Right renal pelvis (tissue), 4 donors: ENCODE measurements around the gene USP17L30. TPM values are rescaled to one million over a fixed set of nuclear protein-coding genes. Genes with fewer than 3 reads are reported as not detected.
"Not testable (repeated sequence)": the region's sequence is repeated elsewhere in the genome, so short reads cannot be mapped to it uniquely, and the experiment has no call there.

Source experiments
- DNase-seq, 4 donors: peaks; one replicate each; pipeline ENCODE4 v3.0.0-alpha.2; 2013; ENCODE audit warnings: low read depth in 4 of 4, low spot score in 3 of 4, missing footprints in 1 of 4
- polyA plus RNA-seq, 4 donors: library from polyadenylated mRNA; unstranded; fragments of 120-200 nt; gene quantifications; one replicate each; pipeline ENCODE4 v1.2.1, GENCODE V29; 2013; ENCODE audit not compliant: insufficient read length in 4 of 4

Gene USP17L30, protein sequence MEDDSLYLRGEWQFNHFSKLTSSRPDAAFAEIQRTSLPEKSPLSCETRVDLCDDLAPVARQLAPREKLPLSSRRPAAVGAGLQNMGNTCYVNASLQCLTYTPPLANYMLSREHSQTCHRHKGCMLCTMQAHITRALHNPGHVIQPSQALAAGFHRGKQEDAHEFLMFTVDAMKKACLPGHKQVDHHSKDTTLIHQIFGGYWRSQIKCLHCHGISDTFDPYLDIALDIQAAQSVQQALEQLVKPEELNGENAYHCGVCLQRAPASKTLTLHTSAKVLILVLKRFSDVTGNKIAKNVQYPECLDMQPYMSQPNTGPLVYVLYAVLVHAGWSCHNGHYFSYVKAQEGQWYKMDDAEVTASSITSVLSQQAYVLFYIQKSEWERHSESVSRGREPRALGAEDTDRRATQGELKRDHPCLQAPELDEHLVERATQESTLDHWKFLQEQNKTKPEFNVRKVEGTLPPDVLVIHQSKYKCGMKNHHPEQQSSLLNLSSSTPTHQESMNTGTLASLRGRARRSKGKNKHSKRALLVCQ
- not detected for polyA plus RNA-seq

- DNase-seq, result not testable (repeated sequence)
Measured at GRCh38 chr4:9362829-9363228, at the start of gene USP17L30. TSS of gene USP17L30 (plus strand) at chr4:9363129. CDS start at chr4:9363129, 0 bp downstream.

GRCh38 chr4:9324191-9324590, 38.7 kb upstream of the USP17L30 start:
- DNase-seq, result not testable (repeated sequence)

DNA sequence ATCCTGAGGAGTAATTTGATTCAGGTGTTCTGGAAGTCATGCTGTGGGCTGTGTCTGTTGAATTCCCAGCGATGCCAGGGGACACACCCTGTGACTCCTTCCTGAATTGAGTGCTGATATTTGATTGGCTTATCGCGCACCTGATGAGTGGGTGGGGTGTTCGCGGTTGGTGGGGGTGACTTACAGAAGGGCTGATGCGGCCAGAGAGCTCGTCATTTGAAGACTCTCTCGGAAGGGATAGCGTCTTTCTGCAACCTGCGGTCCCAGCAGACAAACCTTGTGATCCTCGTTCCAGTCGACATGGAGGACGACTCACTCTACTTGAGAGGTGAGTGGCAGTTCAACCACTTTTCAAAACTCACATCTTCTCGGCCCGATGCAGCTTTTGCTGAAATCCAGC, 38.1 kb upstream of the USP17L30 start, which contains the start of gene USP17L24:
TSS of gene USP17L24 (plus strand) at position 301 of the 400 bp plus-strand sequence. CDS start at position 301, 0 bp downstream.
- not testable (repeated sequence) for DNase-seq

- not testable (repeated sequence) for DNase-seq
Measured at GRCh38 chr4:9329611-9330010, 33.3 kb upstream of the USP17L30 start, which contains the start of gene USP17L25. TSS of gene USP17L25 (plus strand) at chr4:9329911. CDS start at chr4:9329911, 0 bp downstream.

DNA sequence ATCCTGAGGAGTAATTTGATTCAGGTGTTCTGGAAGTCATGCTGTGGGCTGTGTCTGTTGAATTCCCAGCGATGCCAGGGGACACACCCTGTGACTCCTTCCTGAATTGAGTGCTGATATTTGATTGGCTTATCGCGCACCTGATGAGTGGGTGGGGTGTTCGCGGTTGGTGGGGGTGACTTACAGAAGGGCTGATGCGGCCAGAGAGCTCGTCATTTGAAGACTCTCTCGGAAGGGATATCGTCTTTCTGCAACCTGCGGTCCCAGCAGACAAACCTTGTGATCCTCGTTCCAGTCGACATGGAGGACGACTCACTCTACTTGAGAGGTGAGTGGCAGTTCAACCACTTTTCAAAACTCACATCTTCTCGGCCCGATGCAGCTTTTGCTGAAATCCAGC, 28.6 kb upstream of the USP17L30 start, which contains the start of gene USP17L26:
TSS of gene USP17L26 (plus strand) at position 301 of the 400 bp plus-strand sequence. CDS start at position 301, 0 bp downstream.
- not testable (repeated sequence) for DNase-seq

DNA sequence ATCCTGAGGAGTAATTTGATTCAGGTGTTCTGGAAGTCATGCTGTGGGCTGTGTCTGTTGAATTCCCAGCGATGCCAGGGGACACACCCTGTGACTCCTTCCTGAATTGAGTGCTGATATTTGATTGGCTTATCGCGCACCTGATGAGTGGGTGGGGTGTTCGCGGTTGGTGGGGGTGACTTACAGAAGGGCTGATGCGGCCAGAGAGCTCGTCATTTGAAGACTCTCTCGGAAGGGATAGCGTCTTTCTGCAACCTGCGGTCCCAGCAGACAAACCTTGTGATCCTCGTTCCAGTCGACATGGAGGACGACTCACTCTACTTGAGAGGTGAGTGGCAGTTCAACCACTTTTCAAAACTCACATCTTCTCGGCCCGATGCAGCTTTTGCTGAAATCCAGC, 23.8 kb upstream of the USP17L30 start, which contains the start of gene USP17L5:
TSS of gene USP17L5 (plus strand) at position 301 of the 400 bp plus-strand sequence. CDS start at position 301, 0 bp downstream.
- not testable (repeated sequence) for DNase-seq

DNA sequence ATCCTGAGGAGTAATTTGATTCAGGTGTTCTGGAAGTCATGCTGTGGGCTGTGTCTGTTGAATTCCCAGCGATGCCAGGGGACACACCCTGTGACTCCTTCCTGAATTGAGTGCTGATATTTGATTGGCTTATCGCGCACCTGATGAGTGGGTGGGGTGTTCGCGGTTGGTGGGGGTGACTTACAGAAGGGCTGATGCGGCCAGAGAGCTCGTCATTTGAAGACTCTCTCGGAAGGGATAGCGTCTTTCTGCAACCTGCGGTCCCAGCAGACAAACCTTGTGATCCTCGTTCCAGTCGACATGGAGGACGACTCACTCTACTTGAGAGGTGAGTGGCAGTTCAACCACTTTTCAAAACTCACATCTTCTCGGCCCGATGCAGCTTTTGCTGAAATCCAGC, 19.1 kb upstream of the USP17L30 start, which contains the start of gene USP17L27:
TSS of gene USP17L27 (plus strand) at position 301 of the 400 bp plus-strand sequence. CDS start at position 301, 0 bp downstream.
- not testable (repeated sequence) for DNase-seq

DNA sequence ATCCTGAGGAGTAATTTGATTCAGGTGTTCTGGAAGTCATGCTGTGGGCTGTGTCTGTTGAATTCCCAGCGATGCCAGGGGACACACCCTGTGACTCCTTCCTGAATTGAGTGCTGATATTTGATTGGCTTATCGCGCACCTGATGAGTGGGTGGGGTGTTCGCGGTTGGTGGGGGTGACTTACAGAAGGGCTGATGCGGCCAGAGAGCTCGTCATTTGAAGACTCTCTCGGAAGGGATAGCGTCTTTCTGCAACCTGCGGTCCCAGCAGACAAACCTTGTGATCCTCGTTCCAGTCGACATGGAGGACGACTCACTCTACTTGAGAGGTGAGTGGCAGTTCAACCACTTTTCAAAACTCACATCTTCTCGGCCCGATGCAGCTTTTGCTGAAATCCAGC, 14.3 kb upstream of the USP17L30 start, which contains the start of gene USP17L28:
TSS of gene USP17L28 (plus strand) at position 301 of the 400 bp plus-strand sequence. CDS start at position 301, 0 bp downstream.
- not testable (repeated sequence) for DNase-seq

DNA sequence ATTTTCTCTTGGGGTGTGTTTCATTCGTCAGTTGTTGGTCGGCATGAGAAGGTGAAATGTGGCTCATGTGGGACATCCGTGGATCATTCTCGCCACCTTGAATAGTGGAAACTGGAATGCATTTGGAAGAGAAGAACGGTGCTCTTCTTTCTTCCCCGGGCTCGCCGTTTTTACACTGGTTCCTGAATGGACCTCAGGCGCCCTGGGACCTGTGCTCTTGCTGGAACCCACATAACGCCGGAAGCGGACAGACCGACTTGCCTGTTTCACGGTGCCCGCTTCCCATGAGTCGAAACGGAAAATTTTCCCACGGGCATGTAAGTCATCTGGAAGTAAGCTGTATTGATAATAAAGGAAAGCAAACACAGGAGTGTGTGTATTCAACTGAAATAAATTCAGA, 12.1 kb upstream of the USP17L30 start:
- DNase-seq, result not testable (repeated sequence)

DNA sequence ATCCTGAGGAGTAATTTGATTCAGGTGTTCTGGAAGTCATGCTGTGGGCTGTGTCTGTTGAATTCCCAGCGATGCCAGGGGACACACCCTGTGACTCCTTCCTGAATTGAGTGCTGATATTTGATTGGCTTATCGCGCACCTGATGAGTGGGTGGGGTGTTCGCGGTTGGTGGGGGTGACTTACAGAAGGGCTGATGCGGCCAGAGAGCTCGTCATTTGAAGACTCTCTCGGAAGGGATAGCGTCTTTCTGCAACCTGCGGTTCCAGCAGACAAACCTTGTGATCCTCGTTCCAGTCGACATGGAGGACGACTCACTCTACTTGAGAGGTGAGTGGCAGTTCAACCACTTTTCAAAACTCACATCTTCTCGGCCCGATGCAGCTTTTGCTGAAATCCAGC, 9.6 kb upstream of the USP17L30 start, which contains the start of gene USP17L29:
TSS of gene USP17L29 (plus strand) at position 301 of the 400 bp plus-strand sequence. CDS start at position 301, 0 bp downstream.
- not testable (repeated sequence) for DNase-seq

DNA sequence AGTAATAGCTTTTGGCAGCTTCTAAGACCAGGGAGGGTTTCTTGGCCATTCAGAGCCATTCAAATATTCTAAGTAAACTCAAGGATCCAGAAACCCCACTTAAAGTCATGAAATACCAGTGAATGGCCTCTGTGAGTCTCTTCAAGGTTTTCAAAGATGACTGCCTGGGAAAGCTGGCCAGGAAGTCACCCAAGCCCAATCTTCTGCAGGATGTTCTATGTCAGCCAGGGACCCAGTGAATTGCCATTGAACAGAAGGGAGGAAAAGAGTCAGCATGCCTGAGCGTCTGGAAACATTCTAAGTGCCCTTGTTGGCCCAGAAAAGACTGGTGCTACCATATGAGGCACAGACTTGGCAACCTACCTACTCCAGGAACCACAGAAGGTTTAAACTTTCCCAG, 17.0 kb downstream of the USP17L30 start:
- DNase-seq, result not testable (repeated sequence)

DNA sequence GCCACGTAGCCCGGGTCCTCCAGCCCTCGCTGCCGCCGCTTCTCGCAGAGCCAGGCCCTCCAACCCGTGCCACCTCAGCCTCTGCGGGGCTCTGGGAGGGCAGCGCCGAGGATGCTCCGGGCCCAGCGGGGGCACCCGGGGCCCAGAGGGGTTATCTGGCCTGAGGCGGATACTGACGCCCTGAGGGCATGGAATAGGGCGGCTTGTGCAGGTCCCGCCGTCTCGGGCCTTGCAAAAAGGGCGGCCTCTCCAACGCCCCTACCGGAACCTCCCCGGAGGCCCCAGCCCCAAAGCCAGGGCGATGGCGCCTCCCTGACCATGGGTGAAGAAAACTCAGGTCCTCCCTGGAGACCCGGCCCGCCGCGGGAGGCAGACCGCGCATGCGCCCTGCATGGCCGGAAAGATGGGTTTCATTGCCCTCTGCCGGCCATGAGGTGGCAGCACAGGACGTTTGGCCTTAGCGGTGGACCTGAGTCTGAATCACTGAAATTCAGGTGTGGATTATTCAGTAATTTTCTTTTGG, 18.1 kb downstream of the USP17L30 start:
- DNase-seq, result peak in 1 of 4 donors; percentile 20

DNA sequence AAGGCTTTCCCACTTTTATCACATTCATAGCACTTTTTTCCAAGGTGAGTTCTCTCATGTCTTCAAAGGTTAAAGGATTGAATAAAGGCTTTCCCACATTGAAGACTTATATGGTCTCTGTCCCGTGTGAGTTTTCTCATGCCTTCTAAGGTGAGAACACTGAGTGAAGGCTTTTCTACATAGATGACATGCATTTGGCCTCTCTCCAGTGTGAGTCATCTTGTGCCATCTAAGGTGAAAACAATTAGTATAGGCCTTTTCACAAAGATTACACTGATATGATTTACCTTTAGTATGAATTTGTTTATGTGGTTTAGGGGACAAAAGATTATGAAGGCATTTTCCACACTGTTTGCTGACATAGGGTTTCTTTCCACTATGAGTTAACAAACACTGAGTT, 21.2 kb downstream of the USP17L30 start:
- no peak for DNase-seq

GRCh38 chr4:9389001-9389400, 26.1 kb downstream of the USP17L30 start:
- DNase-seq, result not testable (repeated sequence)

GRCh38 chr4:9405774-9406173, 42.8 kb downstream of the USP17L30 start:
- DNase-seq, result not testable (repeated sequence)

- not testable (repeated sequence) for DNase-seq
Measured at GRCh38 chr4:9406491-9406890, 43.6 kb downstream of the USP17L30 start.

DNA sequence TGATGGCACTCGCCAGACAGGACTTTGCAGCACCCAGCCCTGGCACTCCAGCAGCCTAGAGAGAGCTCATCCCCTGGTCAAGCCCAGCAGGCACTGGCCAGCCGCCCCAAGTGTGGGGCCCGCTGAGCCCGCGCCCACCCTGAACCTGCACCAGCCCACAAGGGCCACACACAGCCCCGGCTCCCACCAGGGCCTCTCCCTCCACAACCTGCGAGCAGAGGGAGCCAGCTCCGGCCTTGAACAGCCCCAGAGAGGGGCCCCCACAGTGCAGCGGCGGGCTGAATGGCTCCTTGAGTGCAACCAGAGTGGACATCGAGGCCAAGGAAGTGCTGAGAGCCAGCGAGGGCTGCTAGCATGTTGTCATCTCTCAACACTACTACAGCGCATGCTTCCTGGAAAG, 46.9 kb downstream of the USP17L30 start:
- DNase-seq, result no peak
